Calu3 (cell line): ENCODE measurements around the gene C5orf22. TPM values are rescaled to one million over a fixed set of nuclear protein-coding genes. Genes with fewer than 3 reads are reported as not detected.
A peak's percentile ranks its signal among the peaks of the same experiment; 100 is the strongest.

Experiments used
- BruUV-seq: library from RNA; stranded (reverse); fragments of 400-500 nt; replicated peaks from 2 replicates; lab custom pipeline; 2021; lab: Mats Ljungman, UMichigan
- CTCF ChIA-PET: fragments of 300-600 bp; sonication (Branson Sonifier 250); formaldehyde crosslinking; loops from one replicate; lab custom pipeline; 2022; ENCODE audit warnings: antibody characterized with exemption; lab: Charles Lee
- DNase-seq: peaks from one replicate; pipeline ENCODE4 v3.0.0; 2022
- H3K27ac Mint-ChIP-seq: one replicate; pipeline ENCODE4 v1.8.0; 2022; ENCODE audit warnings: mixed read lengths; ENCODE audit not compliant: unreplicated experiment
- H3K27me3 Mint-ChIP-seq: one replicate; pipeline ENCODE4 v1.8.0; 2022; ENCODE audit warnings: mixed read lengths; ENCODE audit not compliant: unreplicated experiment
- H3K36me3 Mint-ChIP-seq: one replicate; pipeline ENCODE4 v1.8.0; 2022; ENCODE audit warnings: mild to moderate bottlenecking, moderate library complexity, mixed read lengths; ENCODE audit not compliant: insufficient read depth, unreplicated experiment
- H3K4me1 Mint-ChIP-seq: one replicate; pipeline ENCODE4 v1.8.0; 2022; ENCODE audit warnings: mild to moderate bottlenecking, low read depth, mixed read lengths; ENCODE audit not compliant: unreplicated experiment
- H3K4me3 Mint-ChIP-seq: one replicate; pipeline ENCODE4 v1.8.0; 2022; ENCODE audit warnings: mild to moderate bottlenecking, low read depth, moderate library complexity, mixed read lengths; ENCODE audit not compliant: unreplicated experiment
- H3K9me3 Mint-ChIP-seq: one replicate; pipeline ENCODE4 v1.8.0; 2022; ENCODE audit warnings: low read depth, mixed read lengths; ENCODE audit not compliant: unreplicated experiment
- CTCF ChIP-seq: fragments of 200-600 bp; IDR thresholded peaks from one replicate; pipeline ENCODE4 v1.8.0; 2022; ENCODE audit warnings: antibody characterized with exemption; ENCODE audit not compliant: unreplicated experiment
- intact Hi-C: fragments of 100-400 bp; cut with micrococcal nuclease; formaldehyde crosslinking; loops from one replicate; pipeline ENCODE4 v1.10.0; 2022; ENCODE audit not compliant: unreplicated experiment
- total RNA-seq: library from RNA; stranded (reverse); gene quantifications from 2 replicates; pipeline ENCODE4 v1.2.3, GENCODE V29; 2022

The C5orf22 gene
- total RNA-seq, 1 experiment from 2014 or later: 25.2 TPM

DNA sequence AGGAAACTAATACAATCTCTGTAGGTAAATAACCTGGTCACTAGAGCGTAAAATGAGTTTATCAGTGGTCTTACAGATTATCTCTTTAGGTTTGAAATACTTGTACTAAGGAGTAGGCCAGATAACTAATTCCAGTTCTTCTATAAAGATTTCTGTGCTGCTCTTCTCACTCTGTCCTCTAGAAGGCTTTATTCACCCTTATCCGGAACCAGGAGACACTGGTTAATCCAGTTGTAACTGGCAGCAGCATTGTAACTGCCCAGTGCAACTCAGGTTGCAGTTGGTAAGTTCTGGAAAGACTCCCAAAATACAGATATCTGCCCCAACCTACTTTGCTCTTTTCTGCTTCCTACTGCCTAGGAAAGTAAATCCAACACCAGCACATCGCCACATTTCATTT, 19.8 kb downstream of the C5orf22 start:
- TF ChIP-seq CTCF: no peak
- no peak for DNase-seq
- intact Hi-C loops: no loop called here
- peaks cover 24% of the 10 kb centered on the region for H3K36me3 Mint-ChIP-seq
- BruUV-seq: no TSS peak
- CTCF ChIA-PET: no interaction called here
- H3K4me1 Mint-ChIP-seq: no peaks in the 10 kb centered on the region
- no peak overlapping the region for H3K4me3 Mint-ChIP-seq
- H3K27ac Mint-ChIP-seq: no peak overlapping the region
- H3K27me3 Mint-ChIP-seq: no peaks in the 10 kb centered on the region
- no peaks in the 10 kb centered on the region for H3K9me3 Mint-ChIP-seq

DNA sequence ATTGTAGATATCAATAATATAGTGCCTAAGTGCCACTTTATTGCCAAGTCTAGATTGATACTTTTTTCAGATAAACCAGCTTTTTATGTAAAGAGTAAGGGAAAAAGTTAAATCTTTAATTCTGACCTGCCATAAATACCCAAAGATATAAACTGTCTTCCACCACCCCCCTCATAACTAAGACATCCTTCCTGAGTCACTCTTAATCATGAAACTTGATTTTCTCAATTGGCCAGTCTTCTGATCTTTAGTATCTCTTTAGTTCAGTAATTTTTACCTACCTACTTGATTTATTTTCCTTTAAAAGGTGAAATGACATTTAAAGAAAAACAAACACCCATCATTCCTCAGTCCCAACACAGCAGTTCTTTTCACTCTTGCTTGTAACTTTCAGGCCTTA, 21.8 kb downstream of the C5orf22 start:
- H3K9me3 Mint-ChIP-seq: no peaks in the 10 kb centered on the region
- H3K4me3 Mint-ChIP-seq: no peak overlapping the region
- intact Hi-C loops: no loop called here
- no peaks in the 10 kb centered on the region for H3K4me1 Mint-ChIP-seq
- TF ChIP-seq CTCF: no peak
- CTCF ChIA-PET: no interaction called here
- H3K27ac Mint-ChIP-seq: no peak overlapping the region
- no peak for DNase-seq
- no peaks in the 10 kb centered on the region for H3K27me3 Mint-ChIP-seq
- H3K36me3 Mint-ChIP-seq: peaks cover 14% of the 10 kb centered on the region
- TSS peak; percentile 15 for BruUV-seq

GRCh38 chr5:31554552-31554951, 22.5 kb downstream of the C5orf22 start:
- intact Hi-C loops: no loop called here
- Mint-ChIP-seq H3K4me3 (no peak overlapping the region), H3K27me3 (no peaks in the 10 kb centered on the region), H3K36me3 (peaks cover 14% of the 10 kb centered on the region), H3K27ac (no peak overlapping the region), H3K9me3 (no peaks in the 10 kb centered on the region), H3K4me1 (no peaks in the 10 kb centered on the region)
- BruUV-seq: no TSS peak
- no peak for DNase-seq
- TF ChIP-seq CTCF: no peak
- CTCF ChIA-PET: no interaction called here

GRCh38 chr5:31556461-31556860, 24.4 kb downstream of the C5orf22 start:
- H3K4me1 Mint-ChIP-seq: no peaks in the 10 kb centered on the region
- no peaks in the 10 kb centered on the region for H3K27me3 Mint-ChIP-seq
- no peak for TF ChIP-seq CTCF
- H3K36me3 Mint-ChIP-seq: peaks cover 14% of the 10 kb centered on the region
- BruUV-seq: no TSS peak
- CTCF ChIA-PET: interaction anchor here (0.6 kb wide), 1 partner anchor 16 kb away, joined by 4 read pairs; no protein-coding TSS in a partner anchor
- intact Hi-C loops: no loop called here
- H3K4me3 Mint-ChIP-seq: no peak overlapping the region
- no peak for DNase-seq
- no peaks in the 10 kb centered on the region for H3K9me3 Mint-ChIP-seq
- H3K27ac Mint-ChIP-seq: no peak overlapping the region
